HG02943 (cell line): ENCODE measurements around the gene CNOT6.

Experiments used
- ATAC-seq: cut with Tn5 transposase; IDR thresholded peaks from one replicate; pipeline ENCODE4 v1.9.1; 2021; ENCODE audit warnings: mild to moderate bottlenecking, low read depth, moderate library complexity; ENCODE audit not compliant: unreplicated experiment

The CNOT6 gene

GRCh38 chr5:180612683-180613082, 118.5 kb downstream of the CNOT6 start:
- ATAC-seq: no peak

DNA sequence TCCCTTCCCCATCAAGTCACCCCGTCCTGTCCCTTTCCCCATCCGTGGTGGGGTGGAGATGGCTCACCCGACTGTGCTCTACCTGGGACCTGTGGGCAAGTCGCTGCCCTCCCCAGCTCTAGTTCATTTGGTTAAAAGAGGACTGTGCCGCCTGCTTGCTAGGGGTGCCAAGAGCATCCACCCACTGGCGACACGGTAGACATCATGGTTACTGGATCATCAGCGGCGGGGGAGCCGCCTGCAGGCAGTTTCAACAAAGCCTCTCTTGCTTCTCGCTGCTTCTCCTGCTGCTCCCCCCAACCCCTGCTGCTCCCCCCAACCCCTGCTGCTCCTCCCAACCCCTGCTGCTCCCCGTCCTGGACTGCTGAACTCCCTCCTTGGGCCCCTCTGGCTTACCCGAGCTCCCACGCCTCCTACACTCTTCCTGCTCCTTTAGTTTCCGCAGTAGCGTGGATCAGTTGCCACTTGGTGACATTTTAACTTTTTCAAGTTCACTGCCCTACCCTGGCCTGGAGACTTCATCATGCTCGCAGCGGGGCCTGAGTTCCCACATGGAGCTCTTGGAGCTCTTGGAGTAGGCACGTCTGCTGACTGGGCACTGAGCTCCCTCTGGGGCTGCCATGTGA, 119.1 kb downstream of the CNOT6 start:
- no peak for ATAC-seq

DNA sequence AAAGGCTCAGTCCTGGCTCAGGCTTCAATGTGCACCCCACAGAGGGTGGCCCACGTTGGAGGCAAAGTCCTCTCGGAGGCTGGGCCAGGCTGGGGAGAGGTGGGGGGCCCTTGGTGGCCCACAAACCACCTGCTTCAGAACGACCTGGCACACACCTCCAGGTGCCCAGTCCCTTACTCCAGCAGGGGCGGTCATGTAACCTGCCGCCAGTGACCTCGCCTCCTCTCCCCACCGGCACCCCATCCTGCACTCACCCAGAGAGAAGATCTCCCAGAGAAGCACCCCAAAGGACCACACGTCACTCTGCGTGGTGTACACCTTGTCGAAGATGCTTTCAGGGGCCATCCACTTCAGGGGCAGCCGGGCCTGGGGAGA, 119.6 kb downstream of the CNOT6 start:
- ATAC-seq: no peak

- no peak for ATAC-seq
Measured at GRCh38 chr5:180618487-180618828, 124.3 kb downstream of the CNOT6 start.

GRCh38 chr5:180618829-180619562, 124.8 kb downstream of the CNOT6 start:
- no peak for ATAC-seq

DNA sequence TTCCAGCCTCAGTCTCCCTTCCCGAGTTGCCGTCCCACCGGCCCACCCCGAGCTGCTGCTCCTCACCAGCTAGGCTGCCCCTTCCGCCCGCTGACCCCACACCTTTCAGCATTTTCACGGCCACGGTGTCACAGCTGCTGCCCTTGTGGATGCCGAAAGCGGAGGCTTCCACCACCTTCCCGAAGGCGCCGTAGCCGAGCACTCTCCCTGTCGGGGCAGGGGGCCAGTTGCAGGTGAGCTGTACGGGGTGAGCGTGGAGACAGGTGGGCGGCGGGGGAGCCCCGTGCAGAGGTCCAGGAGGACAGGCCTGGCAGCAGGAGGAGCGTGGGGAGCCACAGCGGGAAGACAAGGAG, 125.4 kb downstream of the CNOT6 start:
- ATAC-seq: no peak

- no peak for ATAC-seq
Measured at GRCh38 chr5:180620014-180620413, 125.8 kb downstream of the CNOT6 start.

GRCh38 chr5:180621311-180621710, 127.1 kb downstream of the CNOT6 start:
- no peak for ATAC-seq

DNA sequence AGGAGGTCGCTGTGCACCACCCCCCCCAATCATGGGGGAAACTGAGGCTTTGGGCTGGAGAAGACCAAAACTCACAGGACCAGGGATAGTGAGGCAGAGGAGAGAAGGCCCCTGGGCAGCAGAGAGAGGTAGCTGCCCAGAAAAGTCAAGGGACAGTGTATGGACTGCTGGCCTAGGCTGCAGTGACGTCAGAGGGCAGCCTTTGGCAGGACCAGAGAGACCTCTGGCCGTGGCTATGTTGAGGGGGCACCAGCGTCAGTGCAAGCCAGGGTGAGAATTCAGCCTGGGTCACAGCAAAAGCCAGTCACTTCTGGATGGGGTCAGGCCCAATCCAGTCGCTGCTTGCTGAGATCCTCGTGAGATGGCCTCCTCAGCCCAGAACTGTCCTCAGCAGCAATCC, 128.7 kb downstream of the CNOT6 start:
- ATAC-seq: no peak

DNA sequence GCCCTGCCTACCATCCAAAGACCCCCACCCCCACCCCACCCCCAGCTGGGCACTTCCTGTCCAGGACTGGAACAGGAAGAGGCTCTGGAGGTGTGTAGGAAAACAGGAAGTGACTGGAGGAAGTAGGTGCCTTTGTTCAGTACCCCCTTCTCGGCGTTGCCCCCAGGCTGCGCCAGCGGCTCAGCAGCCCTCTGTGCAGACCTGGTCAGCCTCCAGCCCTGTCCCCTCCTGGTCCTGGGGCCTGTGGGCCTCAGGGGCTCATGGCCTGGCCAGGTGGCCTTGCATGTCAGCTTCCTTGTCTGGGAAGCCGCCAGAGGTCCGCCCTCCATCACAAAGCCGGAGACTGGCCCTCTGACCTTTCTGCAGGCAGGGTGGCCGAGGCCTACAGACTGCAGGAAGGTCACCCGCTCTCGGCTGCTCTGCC, 129.2 kb downstream of the CNOT6 start:
- no peak for ATAC-seq

- no peak for ATAC-seq
Measured at GRCh38 chr5:180623844-180624243, 129.7 kb downstream of the CNOT6 start.

- no peak for ATAC-seq
Measured at GRCh38 chr5:180624587-180624986, 130.4 kb downstream of the CNOT6 start.

DNA sequence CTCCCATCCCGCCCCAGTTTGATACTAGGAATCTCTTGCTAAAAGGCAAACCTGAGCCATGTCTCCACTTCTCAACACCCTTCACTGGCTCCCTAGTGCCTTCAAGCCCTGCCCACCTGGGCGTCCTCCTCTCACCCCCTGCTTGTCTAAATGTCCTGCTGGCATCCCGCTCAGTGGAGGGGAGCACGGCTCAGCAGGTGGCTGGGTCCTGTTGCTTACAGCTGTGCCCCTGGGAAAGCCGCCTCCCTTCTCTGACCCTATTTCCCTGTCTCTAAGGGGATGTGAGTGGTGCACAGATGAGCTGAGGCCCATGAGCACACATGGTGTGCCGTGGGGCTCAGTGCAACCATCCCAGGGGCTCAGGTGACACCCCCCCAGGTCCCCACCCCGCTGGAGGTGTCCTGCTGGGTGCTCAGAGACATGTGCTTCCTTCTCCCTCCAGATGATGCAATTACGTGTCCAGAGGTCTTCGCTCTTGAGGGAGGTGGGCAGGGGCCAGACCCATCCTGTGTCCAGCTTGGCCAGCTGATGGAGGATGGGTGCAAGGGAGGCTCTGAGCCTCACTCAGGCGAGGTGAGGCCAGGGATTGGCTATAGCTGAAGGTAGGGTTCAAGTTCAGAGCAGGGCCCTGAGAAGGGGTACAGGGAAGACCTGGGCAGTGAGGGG, 131.1 kb downstream of the CNOT6 start:
- ATAC-seq: no peak

DNA sequence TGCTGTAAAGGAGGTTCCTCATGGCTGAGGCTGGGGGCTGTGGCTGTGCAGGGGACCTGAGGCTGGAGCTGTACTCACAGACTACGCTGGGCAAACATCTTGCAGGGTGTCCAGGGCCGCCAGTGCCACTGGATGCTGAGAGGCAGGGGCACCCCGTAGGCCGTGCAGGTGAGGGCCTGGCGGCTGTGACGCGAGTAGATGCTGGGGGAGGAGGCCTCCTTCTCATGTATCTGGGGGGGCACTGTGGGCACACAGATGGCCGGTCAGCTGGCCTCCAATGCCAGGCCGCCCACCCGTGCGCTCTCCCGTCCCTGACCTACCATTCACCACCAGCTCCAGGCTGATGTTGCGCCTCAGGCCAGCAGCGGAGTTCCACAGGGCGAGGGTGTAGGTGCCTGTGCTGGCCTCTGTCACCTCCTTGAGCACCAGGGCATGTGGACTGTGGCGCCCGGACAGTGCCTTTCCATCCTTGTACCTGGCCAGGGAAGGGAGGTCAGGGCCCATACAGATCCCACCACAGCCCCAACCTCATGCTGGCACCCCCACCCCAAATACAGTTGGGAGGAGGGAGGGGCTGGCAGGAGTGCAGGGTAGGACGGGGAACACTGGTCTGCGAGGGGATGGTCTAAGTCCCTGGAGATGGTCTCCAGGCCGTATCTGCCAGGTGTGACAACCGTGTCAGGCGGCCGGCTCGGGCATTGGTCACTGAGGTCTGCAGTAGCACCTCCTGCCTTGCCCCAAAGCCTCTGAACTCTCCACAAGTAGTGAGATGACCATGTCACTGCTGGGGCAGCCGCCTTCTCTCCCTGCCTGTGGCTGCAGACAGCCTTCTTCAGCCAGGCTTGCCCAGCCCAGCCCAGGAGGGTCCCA, 131.8 kb downstream of the CNOT6 start:
- no peak for ATAC-seq

GRCh38 chr5:180626661-180627385, 132.6 kb downstream of the CNOT6 start:
- no peak for ATAC-seq

DNA sequence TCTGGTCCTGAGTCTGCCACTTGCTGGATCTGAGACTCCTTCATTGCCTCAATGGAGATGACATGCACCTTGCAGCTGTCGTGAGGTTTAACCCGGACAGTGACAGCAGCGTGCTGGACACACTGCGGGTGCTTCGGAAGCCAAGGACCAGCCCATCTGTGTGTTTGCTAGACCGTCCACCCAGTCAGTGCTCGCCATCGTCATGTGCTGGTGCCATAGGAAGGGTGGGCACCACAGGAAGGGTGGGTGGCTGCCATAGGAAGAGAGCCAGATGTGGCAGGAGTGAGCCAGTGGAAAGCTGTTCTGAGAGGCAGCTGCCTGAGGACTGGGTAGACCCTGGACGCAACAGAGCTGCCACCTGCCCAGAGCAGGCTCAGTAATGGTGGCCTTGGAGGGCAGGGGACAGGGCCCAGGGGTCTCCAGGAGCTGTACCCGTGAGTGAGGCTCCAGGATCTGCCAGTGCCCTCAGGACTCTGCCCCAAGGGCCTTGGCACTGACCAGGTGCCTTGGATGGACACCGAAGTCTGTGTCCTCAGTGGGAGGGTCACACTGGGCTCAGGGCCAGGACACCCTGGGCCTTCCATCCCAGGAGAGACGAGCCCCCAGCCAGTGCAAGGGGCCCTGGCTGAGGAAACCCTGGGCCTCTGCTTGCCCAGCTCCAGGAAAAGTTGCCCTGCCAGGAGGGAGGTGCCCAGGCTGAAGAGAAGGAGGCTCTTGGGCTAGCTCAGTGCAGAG, 133.4 kb downstream of the CNOT6 start:
- no peak for ATAC-seq
